Keratinocyte (primary cell): ENCODE data around the gene ABAT. TPM values are rescaled to one million over a fixed set of nuclear protein-coding genes. Genes with fewer than 3 reads are reported as not detected.

Experiments used
- DNase-seq: peaks from one replicate; pipeline ENCODE4 v3.0.0-alpha.2; 2011; ENCODE audit warnings: low read depth, missing footprints, low spot score
- FAIRE-seq: peaks from 2 replicates; lab custom pipeline; 2011; peaks lifted over from hg19 to GRCh38; lab: Jason Lieb, UNC
- H2AFZ ChIP-seq: 2 replicates; pipeline ENCODE4 v1.6.0; 2012; ENCODE audit warnings: low read length, control low read depth, inconsistent platforms; ENCODE audit not compliant: control insufficient read depth
- H3K27ac ChIP-seq: 2 replicates; pipeline ENCODE4 v1.5.1; 2011; ENCODE audit warnings: low read length; ENCODE audit not compliant: control insufficient read depth, insufficient read depth
- H3K27me3 ChIP-seq: 3 replicates; pipeline ENCODE4 v1.6.0; 2011; ENCODE audit warnings: low read length; ENCODE audit not compliant: control insufficient read depth, insufficient read depth; ENCODE audit errors: extremely low read depth
- H3K36me3 ChIP-seq, 2 experiments: 2 replicates in 1 of 2; 3 replicates in 1 of 2; pipeline ENCODE4 v1.5.1; 2011; ENCODE audit warnings: low read length in 2 of 2, mild to moderate bottlenecking in 1 of 2; ENCODE audit not compliant: control insufficient read depth in 2 of 2, insufficient read depth in 2 of 2; ENCODE audit errors: extremely low read depth in 1 of 2
- H3K4me1 ChIP-seq: 3 replicates; pipeline ENCODE4 v1.5.1; 2011; ENCODE audit warnings: low read length; ENCODE audit not compliant: control insufficient read depth, insufficient read depth; ENCODE audit errors: extremely low read depth
- H3K4me2 ChIP-seq: 3 replicates; pipeline ENCODE4 v1.6.0; 2011; ENCODE audit warnings: low read depth, low read length; ENCODE audit not compliant: control insufficient read depth, insufficient read depth; ENCODE audit errors: extremely low read depth
- H3K4me3 ChIP-seq, 3 experiments: fragments of 200-600 bp in 1 of 3; sonication (generic) in 1 of 3; 2 replicates in 2 of 3; 3 replicates in 1 of 3; pipeline ENCODE4 v1.5.1; 2011 to 2016; ENCODE audit warnings: low read length in 3 of 3, mild to moderate bottlenecking in 3 of 3, control low read depth in 2 of 3, inconsistent platforms in 1 of 3, low read depth in 1 of 3, mixed read lengths in 1 of 3, mixed run types in 1 of 3, moderate library complexity in 1 of 3; ENCODE audit not compliant: control insufficient read depth in 2 of 3, insufficient read depth in 2 of 3; ENCODE audit errors: extremely low read depth in 1 of 3
- H3K79me2 ChIP-seq: 2 replicates; pipeline ENCODE4 v1.6.0; 2012; ENCODE audit warnings: low read length; ENCODE audit not compliant: control insufficient read depth, insufficient read depth
- H3K9ac ChIP-seq: 3 replicates; pipeline ENCODE4 v1.6.0; 2011; ENCODE audit warnings: low read length; ENCODE audit not compliant: control insufficient read depth, insufficient read depth; ENCODE audit errors: extremely low read depth
- H3K9me1 ChIP-seq: 3 replicates; pipeline ENCODE4 v1.6.0; 2011; ENCODE audit warnings: low read length; ENCODE audit not compliant: control insufficient read depth, insufficient read depth; ENCODE audit errors: extremely low read depth
- H3K9me3 ChIP-seq: 2 replicates; pipeline ENCODE4 v1.5.1; 2012; ENCODE audit warnings: low read depth, low read length; ENCODE audit not compliant: control insufficient read depth
- H4K20me1 ChIP-seq: 3 replicates; pipeline ENCODE4 v1.6.0; 2011; ENCODE audit warnings: low read length; ENCODE audit not compliant: control insufficient read depth, insufficient read depth; ENCODE audit errors: extremely low read depth
- CTCF ChIP-seq, 3 experiments: IDR thresholded peaks in 1 of 3; conservative IDR thresholded peaks in 1 of 3; optimal IDR thresholded peaks in 1 of 3; 2 replicates in 2 of 3; 3 replicates in 1 of 3; pipeline versions ENCODE3 to v1.5.1; 2011; ENCODE audit warnings: low read length in 3 of 3, mild to moderate bottlenecking in 3 of 3, moderate library complexity in 2 of 3, control low read depth in 1 of 3, inconsistent platforms in 1 of 3; ENCODE audit not compliant: insufficient read depth in 2 of 3; ENCODE audit errors: extremely low read depth in 1 of 3
- EZH2 ChIP-seq: IDR thresholded peaks from one replicate; pipeline ENCODE4 v1.6.1; 2012; ENCODE audit warnings: inconsistent platforms, mild to moderate bottlenecking, low read length, moderate library complexity
- dilution Hi-C: fragments of 300-500 bp; cut with MboI; formaldehyde crosslinking; loops from one replicate; pipeline ENCODE4 v1.7.0; 2020; ENCODE audit warnings: low sequenced_read_pairs; ENCODE audit not compliant: extremely low pct_ligation_motif_present
- polyA plus RNA-seq, 5 experiments: library from polyadenylated mRNA; depleted of rRNA in 3 of 5; stranded (reverse) in 3 of 5; stranded (forward) in 1 of 5; unstranded in 1 of 5; fragments of >200 nt; gene quantifications; 1 replicate in 1 of 5; 2 replicates in 3 of 5; 3 replicates in 1 of 5; pipeline versions ENCODE4 v1.2.1 to v1.2.3, GENCODE V29; 2011 to 2012; ENCODE audit warnings: missing spikeins in 2 of 5, low read depth in 1 of 5, low replicate concordance in 1 of 5

The ABAT gene
- polyA plus RNA-seq, 1 donor (not counting 4 experiments of a cell fraction or from before 2014, with no cell fraction given): 13.7 TPM

DNA sequence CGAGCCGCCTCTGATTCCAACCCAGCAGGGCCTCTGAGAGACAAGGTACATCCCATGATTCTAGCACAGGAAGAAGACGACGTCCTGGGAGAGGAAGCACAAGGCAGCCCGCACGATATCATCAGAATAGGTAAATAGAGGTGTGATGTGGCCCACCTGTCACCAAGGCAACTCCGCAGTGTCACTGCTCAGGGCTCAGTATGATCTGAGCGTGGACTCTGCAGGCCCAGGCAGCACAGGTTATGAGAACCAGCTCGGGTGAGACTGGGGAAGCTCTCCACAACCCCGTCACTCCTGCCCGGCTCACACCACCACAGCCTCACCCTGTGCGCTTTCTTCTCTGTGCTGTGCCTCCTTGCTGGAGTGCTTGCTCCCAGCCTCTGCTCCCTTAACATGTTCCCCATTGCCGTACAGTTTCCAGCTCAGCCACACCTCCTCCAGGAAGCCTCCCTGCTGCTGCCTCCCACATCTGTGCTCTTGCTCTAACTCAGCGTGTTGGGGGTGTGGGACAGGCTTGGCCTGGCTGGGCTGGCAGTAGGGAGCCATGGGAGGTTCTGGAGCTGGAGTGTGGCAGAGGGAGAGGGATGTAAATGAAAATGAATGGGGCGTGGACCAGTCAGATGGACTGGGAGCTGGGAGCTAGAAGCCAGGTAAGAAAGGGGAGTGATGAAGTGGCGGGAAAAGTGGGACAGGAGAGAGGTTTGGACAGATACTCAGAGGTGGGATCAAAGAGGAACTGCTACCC is 45.3 kb upstream of the ABAT start:
- dilution Hi-C loops: no loop called here
- Histone ChIP-seq H4K20me1 (no peaks in the 10 kb centered on the region), H3K4me3 (no peak overlapping the region), H3K9me3 (no peaks in the 10 kb centered on the region), H3K27ac (no peak overlapping the region), H3K4me1 (no peaks in the 10 kb centered on the region), H3K9me1 (no peaks in the 10 kb centered on the region), H3K9ac (no peak overlapping the region), H3K79me2 (peaks cover 31% of the 10 kb centered on the region), H3K27me3 (no peaks in the 10 kb centered on the region), H2AFZ (no peak overlapping the region), H3K36me3 (peaks cover 41 to 53% of the 10 kb centered on the region in 2 experiments), H3K4me2 (no peak overlapping the region)
- DNase-seq (no peak), FAIRE-seq (no peak)
- no peak for TF ChIP-seq CTCF (optimal IDR thresholded peaks at IDR 0.05 in 1 of 3, IDR thresholded peaks at IDR 0.05 in 1 of 3, conservative IDR thresholded peaks at IDR 0.05 in 1 of 3; ENCODE audit: extremely low read depth in 1 of 3, insufficient read depth in 2 of 3, low read length in 3 of 3)

GRCh38 chr16:8630255-8630953 is 44.0 kb upstream of the ABAT start:
- H3K4me1 ChIP-seq: no peaks in the 10 kb centered on the region
- no peak overlapping the region for H3K4me2 ChIP-seq
- no peak overlapping the region for H3K4me3 ChIP-seq
- H4K20me1 ChIP-seq: no peaks in the 10 kb centered on the region
- no peak for DNase-seq
- H3K9ac ChIP-seq: no peak overlapping the region
- no peak overlapping the region for H2AFZ ChIP-seq
- H3K36me3 ChIP-seq: peaks cover 45 to 57% of the 10 kb centered on the region in 2 experiments
- no peaks in the 10 kb centered on the region for H3K9me1 ChIP-seq
- TF ChIP-seq CTCF (optimal IDR thresholded peaks at IDR 0.05 in 1 of 3, IDR thresholded peaks at IDR 0.05 in 1 of 3, conservative IDR thresholded peaks at IDR 0.05 in 1 of 3; ENCODE audit: extremely low read depth in 1 of 3, insufficient read depth in 2 of 3, low read length in 3 of 3): no peak
- no peak for TF ChIP-seq EZH2
- dilution Hi-C loops: no loop called here
- no peaks in the 10 kb centered on the region for H3K9me3 ChIP-seq
- H3K27me3 ChIP-seq: no peaks in the 10 kb centered on the region
- no peak for FAIRE-seq
- H3K27ac ChIP-seq: no peak overlapping the region
- H3K79me2 ChIP-seq: peaks cover 21% of the 10 kb centered on the region
